Rectal smooth muscle tissue (tissue), 1 donor: ENCODE data around the gene POFUT2.
A peak's percentile ranks its signal among the peaks of the same experiment; 100 is the strongest.

Experiments used
- H3K27ac ChIP-seq: one replicate; pipeline ENCODE4 v1.7.0; 2013; ENCODE audit warnings: low read depth, low read length, inconsistent platforms
- H3K27me3 ChIP-seq: one replicate; pipeline ENCODE4 v1.7.0; 2013; ENCODE audit warnings: low read length; ENCODE audit not compliant: control insufficient read depth, insufficient read depth
- H3K36me3 ChIP-seq: one replicate; pipeline ENCODE4 v1.7.0; 2013; ENCODE audit warnings: low read length; ENCODE audit not compliant: control insufficient read depth, insufficient read depth
- H3K4me1 ChIP-seq: one replicate; pipeline ENCODE4 v1.7.0; 2013; ENCODE audit warnings: low read length; ENCODE audit not compliant: control insufficient read depth, insufficient read depth
- H3K4me3 ChIP-seq: one replicate; pipeline ENCODE4 v1.7.0; 2013; ENCODE audit warnings: low read length
- H3K9ac ChIP-seq: one replicate; pipeline ENCODE4 v1.7.0; 2013; ENCODE audit warnings: low read length

POFUT2 gene

GRCh38 chr21:45296638-45297037 is 8.9 kb upstream of the POFUT2 start:
- Histone ChIP-seq H3K4me3 (no peak overlapping the region), H3K36me3 (no peaks in the 10 kb centered on the region), H3K27ac (peak overlapping the region; percentile 94), H3K27me3 (no peaks in the 10 kb centered on the region), H3K4me1 (peaks cover 46% of the 10 kb centered on the region), H3K9ac (no peak overlapping the region)

DNA sequence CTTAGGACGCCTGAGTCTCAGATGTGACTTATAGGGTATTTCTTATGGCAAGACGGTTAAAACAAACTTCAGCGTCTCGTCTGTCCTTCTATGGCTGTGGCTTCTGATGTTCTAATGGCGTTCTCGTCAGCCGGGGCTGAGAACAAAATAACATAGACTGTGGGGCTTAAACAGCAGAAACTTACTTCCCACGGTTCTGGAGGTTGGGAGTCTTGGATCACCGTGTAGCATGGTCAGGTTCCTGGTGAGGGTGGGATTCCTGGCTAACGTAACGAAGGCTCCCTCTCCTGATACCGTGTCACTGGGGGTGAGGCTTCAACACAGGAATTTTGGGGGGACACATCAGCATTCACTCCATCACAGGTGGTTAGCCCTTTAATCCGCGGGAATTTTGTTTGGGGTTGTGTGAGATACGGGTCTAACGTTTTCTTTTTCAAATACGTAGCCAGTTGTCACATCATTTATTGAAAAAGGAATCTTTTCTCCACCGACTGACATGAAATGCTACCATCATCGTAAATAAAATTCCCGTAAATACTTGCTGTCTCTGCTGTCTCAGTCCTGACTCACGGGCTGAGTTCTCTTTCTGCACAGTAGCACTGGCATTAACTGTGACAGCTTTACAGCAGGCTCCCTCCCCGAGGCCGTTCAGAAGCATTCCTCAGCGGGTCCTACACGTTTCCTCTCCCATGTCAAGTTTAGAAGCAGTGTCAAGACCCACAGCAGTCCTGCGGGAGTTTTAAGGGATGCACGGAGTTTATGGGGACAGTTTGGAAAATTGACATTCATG is 8.1 kb upstream of the POFUT2 start:
- H3K36me3 ChIP-seq, result no peaks in the 10 kb centered on the region
- H3K9ac ChIP-seq, result no peak overlapping the region
- peaks cover 42% of the 10 kb centered on the region for H3K4me1 ChIP-seq
- H3K27ac ChIP-seq, result peak overlapping the region; percentile 94
- H3K27me3 ChIP-seq, result no peaks in the 10 kb centered on the region
- no peak overlapping the region for H3K4me3 ChIP-seq

DNA sequence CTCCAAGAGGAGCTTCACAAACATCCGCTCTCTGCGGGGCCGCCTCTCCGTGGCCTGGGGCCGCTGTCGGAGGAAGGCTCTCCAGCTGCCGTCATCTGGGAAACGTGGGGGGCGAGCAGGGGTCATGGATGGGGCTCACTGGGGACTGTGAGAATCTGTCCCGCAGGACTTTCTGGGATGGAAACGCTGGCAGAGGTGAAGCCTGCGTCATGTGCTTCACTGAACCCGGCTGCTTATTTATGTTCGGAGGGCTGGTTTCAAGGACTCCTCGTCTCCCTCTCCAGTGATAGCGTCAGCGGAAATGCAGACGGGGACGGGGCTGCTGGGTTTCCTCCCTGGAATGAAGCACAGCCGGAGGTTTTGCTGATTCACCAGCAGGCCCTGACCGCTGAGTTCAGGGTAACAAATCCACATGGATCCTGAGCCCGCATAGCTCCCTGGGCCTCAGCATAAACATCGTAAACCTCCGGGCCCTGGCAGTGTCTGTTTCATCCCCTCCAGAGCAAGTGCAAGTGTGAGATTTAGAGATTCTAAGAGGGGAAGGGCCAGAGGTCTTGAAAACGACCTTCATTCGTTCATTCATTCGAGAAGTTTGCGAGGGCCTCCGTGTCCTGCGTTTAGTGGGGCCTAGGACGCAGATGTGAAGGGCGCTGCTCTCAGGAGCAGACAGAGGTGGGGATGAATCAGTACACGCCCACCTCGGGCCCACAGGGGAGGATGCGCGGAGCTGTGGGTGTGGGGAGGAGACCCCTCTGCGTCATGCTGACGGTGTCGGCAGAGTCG is 7.0 kb upstream of the POFUT2 start:
- Histone ChIP-seq H3K27me3 (no peaks in the 10 kb centered on the region), H3K36me3 (no peaks in the 10 kb centered on the region), H3K9ac (peak overlapping the region; percentile 13), H3K4me3 (peak overlapping the region; percentile 9), H3K4me1 (peaks cover 42% of the 10 kb centered on the region), H3K27ac (peak overlapping the region; percentile 94)

- H3K36me3 ChIP-seq, result no peaks in the 10 kb centered on the region
- H3K4me1 ChIP-seq, result peaks cover 43% of the 10 kb centered on the region
- peak overlapping the region; percentile 94 for H3K27ac ChIP-seq
- H3K9ac ChIP-seq, result peak overlapping the region; percentile 56
- peak overlapping the region; percentile 17 for H3K4me3 ChIP-seq
- no peaks in the 10 kb centered on the region for H3K27me3 ChIP-seq
Measured at GRCh38 chr21:45293726-45294401, 6.2 kb upstream of the POFUT2 start.

DNA sequence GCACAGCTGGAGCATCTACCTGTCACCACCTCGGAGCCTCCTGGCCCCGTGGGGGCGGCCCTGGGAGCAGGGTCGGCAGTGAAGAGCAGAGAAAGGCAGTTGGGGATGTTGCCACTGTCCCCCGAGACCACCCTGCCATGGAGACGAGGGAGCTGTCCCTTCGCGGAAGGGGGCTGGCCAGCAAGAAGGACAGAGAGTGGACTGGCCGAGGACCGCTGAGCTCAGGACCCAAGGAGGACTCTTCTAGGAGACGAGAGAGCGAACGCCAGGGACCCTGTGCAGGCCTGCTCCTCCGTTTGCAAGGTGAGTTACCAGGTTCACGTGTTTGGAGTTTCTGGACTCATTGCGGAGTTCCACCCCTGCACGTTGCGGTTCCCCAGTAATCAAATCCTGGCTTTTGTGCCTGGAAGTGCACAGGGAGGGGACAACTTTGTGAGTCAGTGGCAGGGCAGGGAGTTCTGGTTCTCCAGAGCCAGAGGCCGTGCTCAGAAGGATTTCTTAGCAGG is 5.6 kb upstream of the POFUT2 start:
- H3K27me3 ChIP-seq, result no peaks in the 10 kb centered on the region
- no peak overlapping the region for H3K9ac ChIP-seq
- H3K4me3 ChIP-seq, result no peak overlapping the region
- peaks cover 46% of the 10 kb centered on the region for H3K4me1 ChIP-seq
- peak overlapping the region; percentile 94 for H3K27ac ChIP-seq
- no peaks in the 10 kb centered on the region for H3K36me3 ChIP-seq

DNA sequence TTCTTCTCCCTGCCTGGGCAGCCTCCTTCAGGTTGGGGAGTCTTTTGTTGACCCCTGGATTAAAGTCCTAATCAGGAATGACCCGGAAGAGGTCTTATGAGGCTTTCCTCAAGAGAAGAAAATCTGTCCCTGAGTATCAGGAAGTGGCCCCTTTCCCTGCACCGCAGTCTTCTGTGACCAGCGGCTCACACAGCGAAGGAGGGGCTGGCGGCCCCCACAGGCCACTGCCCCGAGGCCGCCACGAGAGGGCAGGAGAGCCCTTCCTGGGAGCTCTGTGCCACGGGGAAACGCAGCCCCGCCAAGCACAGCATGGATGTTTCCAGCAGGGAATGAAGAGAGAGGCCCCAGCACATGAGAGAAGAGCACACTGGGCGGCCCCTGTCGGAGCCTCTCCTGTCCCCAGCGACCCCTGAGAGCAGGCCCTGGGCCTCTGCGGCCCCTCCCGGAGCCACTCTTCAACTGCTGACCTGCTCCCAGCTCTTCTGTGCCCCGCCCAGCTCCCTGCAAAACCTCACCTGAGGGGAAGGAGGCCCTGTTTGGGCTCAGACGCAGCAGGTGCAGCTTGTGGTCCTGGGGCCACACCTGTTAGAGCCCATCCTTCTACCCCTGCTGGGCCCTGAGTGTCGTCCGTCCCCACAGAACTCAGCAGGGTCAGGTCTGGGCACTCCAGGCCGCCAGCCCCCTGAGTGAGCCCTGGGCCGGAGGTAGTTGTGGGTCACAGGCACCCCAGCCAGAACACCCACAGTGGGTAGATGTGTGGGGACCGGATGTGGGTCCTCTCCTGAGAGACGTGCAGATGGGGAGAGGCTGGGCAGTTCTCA is 4.9 kb upstream of the POFUT2 start:
- no peak overlapping the region for H3K4me3 ChIP-seq
- H3K36me3 ChIP-seq, result no peaks in the 10 kb centered on the region
- peaks cover 46% of the 10 kb centered on the region for H3K4me1 ChIP-seq
- H3K9ac ChIP-seq, result no peak overlapping the region
- no peaks in the 10 kb centered on the region for H3K27me3 ChIP-seq
- peak overlapping the region; percentile 94 for H3K27ac ChIP-seq

GRCh38 chr21:45291613-45292398 is 4.1 kb upstream of the POFUT2 start:
- Histone ChIP-seq H3K9ac (no peak overlapping the region), H3K4me1 (peaks cover 46% of the 10 kb centered on the region), H3K27ac (peak overlapping the region; percentile 31), H3K27me3 (no peaks in the 10 kb centered on the region), H3K36me3 (no peaks in the 10 kb centered on the region), H3K4me3 (no peak overlapping the region)

DNA sequence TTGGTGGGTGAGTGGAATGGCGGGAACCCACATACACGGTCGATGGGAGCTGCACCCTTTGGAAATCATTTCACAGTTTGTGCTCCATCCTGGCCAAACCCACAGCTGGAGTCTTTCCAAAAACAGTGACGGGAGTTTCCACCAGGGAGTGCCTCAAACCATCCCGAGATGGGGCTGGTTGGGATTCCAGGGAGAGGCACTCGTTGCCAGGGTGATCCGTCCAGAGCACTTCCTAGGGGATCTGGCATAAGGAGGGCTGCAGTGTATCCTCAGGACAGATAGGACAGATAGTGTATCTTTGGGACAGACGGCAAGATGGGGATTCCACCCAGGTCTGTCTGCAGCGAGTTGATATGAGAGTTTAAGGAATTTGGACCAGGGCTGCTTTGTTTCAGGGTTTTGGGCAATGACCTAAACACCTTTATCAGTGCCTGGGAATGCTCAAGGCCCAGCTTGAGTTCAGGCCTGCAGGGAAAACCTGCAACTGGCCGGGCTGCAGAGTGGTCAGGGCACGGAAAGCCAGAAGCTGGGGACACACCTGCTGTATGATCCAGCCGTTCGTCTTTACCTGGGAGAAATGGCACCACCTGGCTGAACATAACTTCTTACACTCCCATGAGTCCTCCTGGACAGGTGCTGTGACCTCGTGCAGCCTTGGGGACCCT is 3.4 kb upstream of the POFUT2 start:
- H3K27ac ChIP-seq, result no peak overlapping the region
- no peaks in the 10 kb centered on the region for H3K36me3 ChIP-seq
- peaks cover 47% of the 10 kb centered on the region for H3K4me1 ChIP-seq
- no peaks in the 10 kb centered on the region for H3K27me3 ChIP-seq
- no peak overlapping the region for H3K9ac ChIP-seq
- no peak overlapping the region for H3K4me3 ChIP-seq

GRCh38 chr21:45289655-45290515 is 2.2 kb upstream of the POFUT2 start:
- peaks cover 35% of the 10 kb centered on the region for H3K4me1 ChIP-seq

DNA sequence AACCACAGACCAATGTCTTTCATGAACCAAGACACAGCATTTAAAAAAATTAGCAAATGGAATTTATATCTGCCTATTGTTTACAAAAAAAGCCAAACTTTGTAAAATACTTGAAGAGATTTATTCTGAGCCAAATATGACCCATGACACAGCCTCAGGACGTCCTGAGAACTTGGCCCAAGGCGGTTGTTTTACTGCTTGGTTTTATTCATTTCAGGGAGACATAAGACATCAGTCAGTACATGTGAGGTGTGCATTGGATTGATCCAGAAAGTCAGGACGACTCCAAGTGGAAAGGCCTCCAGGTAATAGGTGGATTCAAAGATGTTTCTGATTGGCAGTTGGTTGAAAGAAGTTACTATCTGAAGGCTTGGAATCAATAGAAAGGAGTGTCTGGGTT is 1.4 kb upstream of the POFUT2 start:
- Histone ChIP-seq H3K27ac (no peak overlapping the region), H3K27me3 (no peaks in the 10 kb centered on the region), H3K36me3 (peaks cover 17% of the 10 kb centered on the region), H3K4me1 (peaks cover 30% of the 10 kb centered on the region), H3K4me3 (no peak overlapping the region), H3K9ac (no peak overlapping the region)

More at GRCh38 chr21:45289655-45290515, 2.2 kb upstream of the POFUT2 start:
- Histone ChIP-seq H3K36me3 (peaks cover 9% of the 10 kb centered on the region), H3K27ac (no peak overlapping the region), H3K4me3 (no peak overlapping the region), H3K27me3 (no peaks in the 10 kb centered on the region), H3K9ac (no peak overlapping the region)
